ENCODE data around the gene CCDC33.
A peak's percentile ranks its signal among the peaks of the same experiment; 100 is the strongest.

The CCDC33 gene

GRCh38 chr15:74362482-74362881, 126.4 kb downstream of the CCDC33 start:
- DNase-seq (ENCODE audit: low read depth): no peak
- TF ChIP-seq CTCF (IDR thresholded peaks at IDR 0.05; ENCODE audit: control insufficient read depth, insufficient read depth, low read depth, low read length, missing control alignments): no peak
- no peak overlapping the region for H3K4me3 ChIP-seq (ENCODE audit: control insufficient read depth, low read depth, low read length)

GRCh38 chr15:74364936-74365597, 128.9 kb downstream of the CCDC33 start:
- no peak for DNase-seq (ENCODE audit: low read depth)
- TF ChIP-seq CTCF (IDR thresholded peaks at IDR 0.05; ENCODE audit: control insufficient read depth, insufficient read depth, low read depth, low read length, missing control alignments): no peak
- H3K4me3 ChIP-seq (ENCODE audit: control insufficient read depth, low read depth, low read length): peak overlapping the region; percentile 34

GRCh38 chr15:74365598-74366445, 129.7 kb downstream of the CCDC33 start:
- no peak for DNase-seq (ENCODE audit: low read depth)

GRCh38 chr15:74367296-74367854, 131.2 kb downstream of the CCDC33 start, which contains the start of gene CYP11A1:
CYP11A1 (minus strand) TSS chr15:74367646; CDS start chr15:74367585, 61 bp downstream.
- TF ChIP-seq CTCF (IDR thresholded peaks at IDR 0.05; ENCODE audit: control insufficient read depth, insufficient read depth, low read depth, low read length, missing control alignments): no peak
- no peak for DNase-seq (ENCODE audit: low read depth)
- no peak within 1 kb of the TSS for H3K4me3 ChIP-seq (ENCODE audit: control insufficient read depth, low read depth, low read length)

More at GRCh38 chr15:74365598-74366445, 129.7 kb downstream of the CCDC33 start:
- no peak for TF ChIP-seq CTCF (IDR thresholded peaks at IDR 0.05; ENCODE audit: control insufficient read depth, insufficient read depth, low read depth, low read length, missing control alignments)
- H3K4me3 ChIP-seq (ENCODE audit: control insufficient read depth, low read depth, low read length): peak overlapping the region; percentile 34

- H3K4me3 ChIP-seq (ENCODE audit: control insufficient read depth, low read depth, low read length): no peak overlapping the region
- no peak for TF ChIP-seq CTCF (IDR thresholded peaks at IDR 0.05; ENCODE audit: control insufficient read depth, insufficient read depth, low read depth, low read length, missing control alignments)
- DNase-seq (ENCODE audit: low read depth): no peak
Measured at GRCh38 chr15:74368121-74368520, 132.0 kb downstream of the CCDC33 start.

- TF ChIP-seq CTCF (IDR thresholded peaks at IDR 0.05; ENCODE audit: control insufficient read depth, insufficient read depth, low read depth, low read length, missing control alignments): no peak
- DNase-seq (ENCODE audit: low read depth): no peak
- no peak overlapping the region for H3K4me3 ChIP-seq (ENCODE audit: control insufficient read depth, low read depth, low read length)
Measured at GRCh38 chr15:74369084-74369745, 133.1 kb downstream of the CCDC33 start.
